Measurements from ENCODE around the gene TSPAN3. TPM values are rescaled to one million over a fixed set of nuclear protein-coding genes. Genes with fewer than 3 reads are reported as not detected.

Gene TSPAN3
- total RNA-seq, 6 donors from 2014 or later = 97.4 to 742 (median 396) TPM

GRCh38 chr15:77025941-77026411 is 44.9 kb downstream of the TSPAN3 start:
- Histone ChIP-seq H3K27me3 (no peaks in the 10 kb centered on the region), H3K4me3 (no peak overlapping the region), H3K36me3 (peaks cover 0 to 7% (median 2%) of the 10 kb centered on the region in 4 donors), H3K9me3 (no peaks in the 10 kb centered on the region), H3K4me1 (peaks cover 0 to 18% (median 11%) of the 10 kb centered on the region in 4 donors), H3K27ac (no peak overlapping the region)
- no peak for TF ChIP-seq POLR2AphosphoS5 (IDR thresholded peaks at IDR 0.05)
- TF ChIP-seq EP300 (IDR thresholded peaks at IDR 0.05) = no peak
- no peak for TF ChIP-seq POLR2A (IDR thresholded peaks at IDR 0.05)
- no peak for TF ChIP-seq CTCF (IDR thresholded peaks at IDR 0.05)
- WGBS, 2 donors = 90% methylated on average over 4 of the region's 4 CpGs
- DNase-seq = peak in 1 of 2 donors; percentile 15
- no peak for ATAC-seq (ENCODE audit: low FRiP score in 2 of 2)

- H3K36me3 ChIP-seq = peaks cover 0 to 4% (median under 1%) of the 10 kb centered on the region in 4 donors
- ATAC-seq (ENCODE audit: low FRiP score in 2 of 2) (no peak), DNase-seq (peak in 1 of 2 donors; percentile 19)
- TF ChIP-seq POLR2AphosphoS5 (IDR thresholded peaks at IDR 0.05) = no peak
- TF ChIP-seq POLR2A (IDR thresholded peaks at IDR 0.05) = no peak
- TF ChIP-seq CTCF (IDR thresholded peaks at IDR 0.05) = no peak
- TF ChIP-seq EP300 (IDR thresholded peaks at IDR 0.05) = no peak
- 94% methylated on average over 11 to 15 of the region's 15 CpGs for WGBS, 2 donors
- H3K27ac ChIP-seq = no peak overlapping the region
- no peaks in the 10 kb centered on the region for H3K9me3 ChIP-seq
- H3K4me3 ChIP-seq = no peak overlapping the region
- peaks cover 0 to 22% (median 15%) of the 10 kb centered on the region in 4 donors for H3K4me1 ChIP-seq
- no peaks in the 10 kb centered on the region for H3K27me3 ChIP-seq
Observed at GRCh38 chr15:77025083-77025901, 45.6 kb downstream of the TSPAN3 start.

- Histone ChIP-seq H3K4me1 (peaks cover 0 to 23% (median 15%) of the 10 kb centered on the region in 4 donors), H3K36me3 (peaks cover 0 to 4% (median 0%) of the 10 kb centered on the region in 4 donors), H3K27ac (peak overlapping the region in 1 of 4 donors; percentile 32), H3K9me3 (no peaks in the 10 kb centered on the region), H3K4me3 (no peak overlapping the region), H3K27me3 (no peaks in the 10 kb centered on the region)
- ATAC-seq (ENCODE audit: low FRiP score in 2 of 2) = peak; percentile 66 to 72
- DNase-seq = peak; percentile 56 to 95
- 40% methylated on average over 13 to 16 of the region's 17 CpGs for WGBS, 2 donors
- peak; percentile 88 to 96 (median 90) for TF ChIP-seq CTCF (IDR thresholded peaks at IDR 0.05)
- TF ChIP-seq POLR2AphosphoS5 (IDR thresholded peaks at IDR 0.05) = no peak
Observed at GRCh38 chr15:77024273-77025082, 46.4 kb downstream of the TSPAN3 start.

- WGBS, 2 donors = 63 to 70% methylated on average over 12 to 20 of the region's 20 CpGs
- ATAC-seq (ENCODE audit: low FRiP score in 2 of 2) = no peak
- TF ChIP-seq POLR2A (IDR thresholded peaks at IDR 0.05) (no peak), EP300 (IDR thresholded peaks at IDR 0.05) (no peak), CTCF (IDR thresholded peaks at IDR 0.05) (no peak), POLR2AphosphoS5 (IDR thresholded peaks at IDR 0.05) (no peak)
Observed at GRCh38 chr15:77023576-77024272, 47.2 kb downstream of the TSPAN3 start.

More at GRCh38 chr15:77023576-77024272, 47.2 kb downstream of the TSPAN3 start:
- H3K9me3 ChIP-seq = no peaks in the 10 kb centered on the region
- H3K4me3 ChIP-seq = no peak overlapping the region
- H3K27ac ChIP-seq = peak overlapping the region in 1 of 4 donors; percentile 32
- no peaks in the 10 kb centered on the region for H3K27me3 ChIP-seq
- peaks cover 0 to 4% (median 0%) of the 10 kb centered on the region in 4 donors for H3K36me3 ChIP-seq
- peaks cover 0 to 23% (median 15%) of the 10 kb centered on the region in 4 donors for H3K4me1 ChIP-seq
- DNase-seq = no peak
